ENCODE data around the gene NOP14.

DNA sequence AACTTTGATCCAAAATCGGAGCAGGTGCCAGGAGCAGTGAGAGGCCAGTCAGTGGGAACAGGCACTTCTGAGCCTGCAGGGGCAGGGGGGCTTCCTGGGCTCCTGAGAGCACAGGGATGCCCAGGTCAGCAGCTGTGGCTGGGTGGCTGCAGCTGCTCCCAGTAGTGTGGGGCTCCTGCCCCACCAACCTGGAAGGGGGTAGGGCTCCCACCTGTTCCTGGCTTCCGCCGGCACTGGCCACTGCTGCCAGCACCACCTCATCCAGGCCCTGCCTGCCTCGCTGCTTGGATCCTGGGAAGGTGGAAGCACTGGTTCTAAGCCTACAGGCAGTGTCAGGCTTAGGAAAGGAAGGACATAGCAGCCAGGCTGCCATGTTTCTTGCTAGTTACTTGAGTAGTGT, 18.8 kb upstream of the NOP14 start:
- TF ChIP-seq EZH2 (IDR thresholded peaks at IDR 0.05; ENCODE audit: borderline replicate concordance, low read length) = no peak
- TF ChIP-seq, protein P1, sequence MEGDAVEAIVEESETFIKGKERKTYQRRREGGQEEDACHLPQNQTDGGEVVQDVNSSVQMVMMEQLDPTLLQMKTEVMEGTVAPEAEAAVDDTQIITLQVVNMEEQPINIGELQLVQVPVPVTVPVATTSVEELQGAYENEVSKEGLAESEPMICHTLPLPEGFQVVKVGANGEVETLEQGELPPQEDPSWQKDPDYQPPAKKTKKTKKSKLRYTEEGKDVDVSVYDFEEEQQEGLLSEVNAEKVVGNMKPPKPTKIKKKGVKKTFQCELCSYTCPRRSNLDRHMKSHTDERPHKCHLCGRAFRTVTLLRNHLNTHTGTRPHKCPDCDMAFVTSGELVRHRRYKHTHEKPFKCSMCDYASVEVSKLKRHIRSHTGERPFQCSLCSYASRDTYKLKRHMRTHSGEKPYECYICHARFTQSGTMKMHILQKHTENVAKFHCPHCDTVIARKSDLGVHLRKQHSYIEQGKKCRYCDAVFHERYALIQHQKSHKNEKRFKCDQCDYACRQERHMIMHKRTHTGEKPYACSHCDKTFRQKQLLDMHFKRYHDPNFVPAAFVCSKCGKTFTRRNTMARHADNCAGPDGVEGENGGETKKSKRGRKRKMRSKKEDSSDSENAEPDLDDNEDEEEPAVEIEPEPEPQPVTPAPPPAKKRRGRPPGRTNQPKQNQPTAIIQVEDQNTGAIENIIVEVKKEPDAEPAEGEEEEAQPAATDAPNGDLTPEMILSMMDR (conservative IDR thresholded peaks at IDR 0.05 in 1 of 2, IDR thresholded peaks at IDR 0.05 in 1 of 2; ENCODE audit: extremely low read depth in 1 of 2, insufficient read depth in 1 of 2, low read depth in 1 of 2, low read length in 2 of 2) = no peak
